Stimulated activated CD8-positive, alpha-beta memory T cell treated with anti-CD3 and anti-CD28 coated beads, Interleukin-7, amount 100 ng/mL, for 48 hours (primary cell): ENCODE results near the gene GMDS.

Experiments
- DNase-seq, 2 donors: peaks; one replicate each; pipeline ENCODE4 v3.0.0-alpha.2; 2020; ENCODE audit warnings: low read depth in 1 of 2; ENCODE audit errors: extremely low read depth in 1 of 2

GMDS gene

GRCh38 chr6:1870932-1871331 is 374.5 kb downstream of the GMDS start:
- DNase-seq = no peak

- DNase-seq = no peak
These were observed 375.2 kb downstream of the GMDS start for GRCh38 chr6:1870251-1870650.

- no peak for DNase-seq
These were observed 375.6 kb downstream of the GMDS start for GRCh38 chr6:1869769-1870168.

GRCh38 chr6:1869308-1869707 is 376.1 kb downstream of the GMDS start:
- DNase-seq = no peak

GRCh38 chr6:1868561-1869261 is 376.7 kb downstream of the GMDS start:
- no peak for DNase-seq

- no peak for DNase-seq
These were observed 378.2 kb downstream of the GMDS start for GRCh38 chr6:1867197-1867596.

- no peak for DNase-seq
These were observed 379.8 kb downstream of the GMDS start for GRCh38 chr6:1865585-1865984.

- no peak for DNase-seq
These were observed 380.9 kb downstream of the GMDS start for GRCh38 chr6:1864496-1864895.

- DNase-seq = no peak
These were observed 383.0 kb downstream of the GMDS start for GRCh38 chr6:1862411-1862810.

GRCh38 chr6:1860756-1861348 is 384.6 kb downstream of the GMDS start:
- no peak for DNase-seq

GRCh38 chr6:1858859-1859258 is 386.5 kb downstream of the GMDS start:
- no peak for DNase-seq

- DNase-seq = no peak
These were observed 387.2 kb downstream of the GMDS start for GRCh38 chr6:1858196-1858595.

- DNase-seq = no peak
These were observed 389.0 kb downstream of the GMDS start for GRCh38 chr6:1856381-1856780.

GRCh38 chr6:1855890-1856289 is 389.5 kb downstream of the GMDS start:
- DNase-seq = no peak

GRCh38 chr6:1854296-1854695 is 391.1 kb downstream of the GMDS start:
- no peak for DNase-seq

GRCh38 chr6:1853761-1854160 is 391.6 kb downstream of the GMDS start:
- DNase-seq = no peak

- DNase-seq = no peak
These were observed 393.5 kb downstream of the GMDS start for GRCh38 chr6:1851681-1852456.

- no peak for DNase-seq
These were observed 394.6 kb downstream of the GMDS start for GRCh38 chr6:1850840-1851157.

- no peak for DNase-seq
These were observed 395.1 kb downstream of the GMDS start for GRCh38 chr6:1850121-1850839.

GRCh38 chr6:1849691-1850090 is 395.7 kb downstream of the GMDS start:
- no peak for DNase-seq

- no peak for DNase-seq
These were observed 396.7 kb downstream of the GMDS start for GRCh38 chr6:1848752-1849151.

- no peak for DNase-seq
These were observed 398.8 kb downstream of the GMDS start for GRCh38 chr6:1846611-1847010.
